Activated CD4-positive, alpha-beta T cell treated with anti-CD3 and anti-CD28 coated beads, Interleukin-10, Interleukin-2, amounts not matched to agents 100 ng/mL and 50 ng/mL, durations not matched to agents 16 hours and 8 hours (primary cell): Measurements from ENCODE around the gene LTB4R2.
"Not testable (repeated sequence)": the region's sequence is repeated elsewhere in the genome, so short reads cannot be mapped to it uniquely, and the experiment has no call there.

Experiments
- DNase-seq: peaks from one replicate; pipeline ENCODE4 v3.0.0-alpha.2; 2020

LTB4R2 gene

GRCh38 chr14:24340606-24341005, 30.7 kb downstream of the LTB4R2 start:
- no peak for DNase-seq

DNA sequence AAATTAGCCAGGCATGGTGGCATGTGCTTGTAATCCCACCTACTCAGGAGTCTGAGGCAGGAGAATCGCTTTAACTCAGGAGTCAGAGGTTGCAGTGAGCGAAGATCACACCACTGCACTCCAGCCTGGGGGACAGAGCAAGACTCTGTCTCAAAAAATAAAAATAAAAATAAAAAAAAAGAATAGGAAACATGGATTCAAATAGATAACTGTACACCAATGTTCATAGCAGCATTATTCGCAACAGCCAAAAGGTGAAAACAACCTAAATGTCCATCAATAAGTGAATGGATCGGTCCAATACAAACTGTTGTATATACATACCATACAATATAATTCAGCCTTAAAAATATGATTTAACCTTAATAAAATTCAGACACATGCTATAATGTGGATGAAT, 32.9 kb downstream of the LTB4R2 start:
- DNase-seq = no peak

DNA sequence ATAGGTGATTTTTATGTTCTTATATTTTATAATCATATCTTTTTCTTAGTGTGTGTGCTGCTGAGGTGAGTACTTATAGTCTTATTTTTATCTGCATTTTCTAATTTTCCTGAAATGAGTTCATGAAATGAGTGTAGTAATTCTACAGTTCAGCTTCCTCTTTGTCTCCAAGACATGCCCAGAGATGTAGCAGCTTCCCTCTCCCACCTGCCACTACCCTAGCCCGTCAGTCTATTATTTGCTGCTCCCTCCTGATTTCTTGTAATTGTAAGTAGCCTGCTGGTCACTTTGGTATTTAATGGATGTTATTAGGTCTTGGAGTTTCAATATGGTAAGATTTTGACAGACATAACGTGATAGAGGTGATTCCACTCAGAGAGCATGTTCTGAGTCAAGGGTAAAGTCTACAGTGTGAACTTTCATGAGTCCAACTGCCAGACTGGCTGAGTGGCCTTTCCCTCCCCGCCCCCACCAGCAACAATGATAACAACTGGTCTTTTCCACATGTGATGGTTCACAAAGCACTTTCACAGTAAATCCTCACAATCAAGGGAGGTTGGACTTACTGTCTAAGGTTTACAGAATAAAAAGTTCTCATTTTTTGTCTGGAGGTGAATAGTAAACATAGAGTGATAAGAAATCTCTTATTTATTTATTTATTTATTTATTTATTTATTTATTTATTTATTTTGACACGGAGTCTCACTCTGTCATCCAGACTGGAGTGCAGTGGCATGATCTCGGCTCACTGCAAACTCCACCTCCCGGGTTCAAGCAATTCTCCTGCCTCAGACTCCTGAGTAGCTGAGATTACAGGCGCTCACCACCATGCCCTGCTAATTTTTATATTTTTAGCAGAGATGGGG, 34.1 kb downstream of the LTB4R2 start:
- no peak for DNase-seq

GRCh38 chr14:24347134-24347533, 37.2 kb downstream of the LTB4R2 start:
- DNase-seq = no peak

- DNase-seq = no peak
These were observed 38.2 kb downstream of the LTB4R2 start for GRCh38 chr14:24348186-24348585.

GRCh38 chr14:24349742-24350141, 39.8 kb downstream of the LTB4R2 start:
- DNase-seq = no peak

DNA sequence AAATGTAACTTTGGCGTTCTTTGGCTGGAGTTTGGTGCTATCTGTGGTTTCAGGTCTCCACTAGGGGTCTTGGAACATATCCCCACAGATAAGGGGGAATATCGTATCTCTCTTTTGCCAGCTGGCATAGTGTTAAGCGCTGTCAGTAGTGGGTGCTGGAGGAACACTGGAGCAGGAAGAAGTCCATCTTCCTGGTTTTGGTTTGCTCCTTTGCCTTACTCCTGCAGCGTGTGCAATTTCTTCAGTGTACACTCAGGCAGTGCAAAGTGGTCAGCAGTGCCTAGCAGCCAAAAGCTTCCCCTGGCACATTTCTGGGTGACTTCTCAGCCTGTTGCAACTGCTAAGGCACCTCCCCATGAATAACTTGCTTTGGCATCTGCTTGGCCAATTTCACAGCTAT, 41.6 kb downstream of the LTB4R2 start:
- DNase-seq = no peak

- no peak for DNase-seq
These were observed 43.9 kb downstream of the LTB4R2 start for GRCh38 chr14:24353559-24354481.

DNA sequence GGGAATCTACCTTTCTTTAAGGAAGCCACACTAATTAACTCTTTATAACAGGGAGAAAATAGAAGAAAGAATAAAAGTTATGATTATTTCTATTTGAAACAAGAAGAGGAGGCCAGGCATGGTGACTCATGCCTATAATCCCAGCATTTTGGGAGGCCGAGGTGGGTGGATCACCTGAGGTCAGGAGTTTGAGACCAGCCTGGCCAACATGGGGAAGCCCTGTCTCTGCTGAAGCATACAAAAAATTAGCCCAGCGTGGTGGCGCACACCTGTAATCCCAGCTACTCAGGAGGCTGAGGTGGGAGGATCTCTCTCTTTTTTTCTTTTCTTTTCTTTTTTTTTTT, 44.5 kb downstream of the LTB4R2 start:
- not testable (repeated sequence) for DNase-seq

- DNase-seq = no peak
These were observed 45.1 kb downstream of the LTB4R2 start for GRCh38 chr14:24355009-24355408.

DNA sequence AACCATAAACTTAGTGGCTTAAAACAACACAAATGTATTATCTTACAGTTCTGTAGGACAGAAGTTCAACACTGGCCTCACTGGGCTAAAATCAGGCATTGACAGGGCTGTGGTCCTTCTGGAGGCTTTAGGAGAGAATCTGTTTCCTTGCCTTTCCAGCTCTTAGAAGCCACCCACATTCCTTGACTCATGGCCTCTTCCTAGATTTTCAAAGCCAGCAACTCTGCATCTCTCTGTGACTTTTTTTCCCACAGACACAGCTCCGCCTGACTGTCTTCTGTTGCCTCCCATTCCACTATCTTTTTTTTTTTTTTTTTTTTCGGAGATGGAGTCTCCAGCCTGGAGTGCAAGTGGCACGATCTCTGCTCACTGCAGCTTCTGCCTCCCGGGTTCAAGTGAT, 46.3 kb downstream of the LTB4R2 start:
- DNase-seq = no peak

GRCh38 chr14:24360281-24360680, 50.3 kb downstream of the LTB4R2 start:
- DNase-seq = no peak

- no peak for DNase-seq
These were observed 51.4 kb downstream of the LTB4R2 start for GRCh38 chr14:24361326-24361725.
